H1 (cell line): ENCODE results near the gene ARHGAP23. TPM values are rescaled to one million over a fixed set of nuclear protein-coding genes. Genes with fewer than 3 reads are reported as not detected.

Source experiments
- CTCF ChIA-PET: fragments of 300-600 bp; sonication (Branson Sonifier 250); formaldehyde crosslinking; loops from one replicate; lab custom pipeline; 2021; ENCODE audit not compliant: partially characterized antibody; lab: Charles Lee
- POLR2A ChIA-PET: fragments of 300-600 bp; sonication (Branson Sonifier 250); formaldehyde crosslinking; loops from one replicate; lab custom pipeline; 2021; ENCODE audit warnings: inconsistent platforms; ENCODE audit not compliant: partially characterized antibody; lab: Charles Lee
- DNase-seq, 2 experiments: peaks; one replicate each; pipeline versions ENCODE4 v3.0.0 to v3.0.0-alpha.2; 2010 to 2022; ENCODE audit warnings: low spot score in 2 of 2, low read depth in 1 of 2, mixed read lengths in 1 of 2
- FAIRE-seq: peaks from 2 replicates; lab custom pipeline; 2011; peaks lifted over from hg19 to GRCh38; lab: Jason Lieb, UNC
- H2AFZ ChIP-seq: 2 replicates; pipeline ENCODE4 v1.8.1; 2012; ENCODE audit warnings: low read length, inconsistent platforms
- H2AK5ac ChIP-seq: 2 replicates; pipeline ENCODE4 v1.6.1; 2013; ENCODE audit warnings: low read depth, low read length
- H2BK120ac ChIP-seq: replicated peaks from 2 replicates; pipeline ENCODE3; 2013; ENCODE audit warnings: low read depth, low read length, inconsistent platforms
- H2BK12ac ChIP-seq: 2 replicates; pipeline ENCODE4 v1.6.1; 2013; ENCODE audit warnings: low read depth, low read length
- H2BK15ac ChIP-seq: 2 replicates; pipeline ENCODE4 v1.6.1; 2013; ENCODE audit warnings: low read length
- H2BK20ac ChIP-seq: 2 replicates; pipeline ENCODE4 v1.6.1; 2013; ENCODE audit warnings: low read length
- H2BK5ac ChIP-seq: 2 replicates; pipeline ENCODE4 v1.6.1; 2013; ENCODE audit warnings: low read depth, low read length
- H3K14ac ChIP-seq: 2 replicates; pipeline ENCODE4 v1.6.1; 2013; ENCODE audit warnings: inconsistent platforms; ENCODE audit not compliant: insufficient read length
- H3K18ac ChIP-seq: 2 replicates; pipeline ENCODE4 v1.6.1; 2013; ENCODE audit warnings: low read length; ENCODE audit errors: extremely low read depth
- H3K23ac ChIP-seq: 2 replicates; pipeline ENCODE4 v1.6.1; 2013; ENCODE audit warnings: inconsistent platforms; ENCODE audit not compliant: insufficient read length
- H3K23me2 ChIP-seq: 2 replicates; pipeline ENCODE4 v1.6.1; 2013; ENCODE audit warnings: low read depth, low read length
- H3K27ac ChIP-seq: 2 replicates; pipeline ENCODE4 v1.6.1; 2011; ENCODE audit warnings: low read depth, low read length, inconsistent platforms
- H3K27me3 ChIP-seq, 4 experiments: replicated peaks in 1 of 4; 1 replicate in 1 of 4; 2 replicates in 3 of 4; pipeline versions ENCODE4 v1.6.1 to v1.8.1; 2011 to 2013; ENCODE audit warnings: low read length in 3 of 4, mild to moderate bottlenecking in 3 of 4, inconsistent platforms in 2 of 4, mixed read lengths in 2 of 4, moderate library complexity in 1 of 4; ENCODE audit not compliant: control insufficient read depth in 3 of 4, insufficient read depth in 3 of 4; ENCODE audit errors: extremely low read depth in 1 of 4
- H3K36me3 ChIP-seq, 4 experiments: 2 replicates each; pipeline versions ENCODE4 v1.6.1 to v1.8.1; 2011 to 2013; ENCODE audit warnings: mild to moderate bottlenecking in 4 of 4, low read length in 3 of 4, moderate library complexity in 2 of 4, control low read depth in 1 of 4, inconsistent platforms in 1 of 4; ENCODE audit not compliant: insufficient read depth in 4 of 4, control insufficient read depth in 2 of 4
- H3K4ac ChIP-seq: replicated peaks from 2 replicates; pipeline ENCODE3; 2013; ENCODE audit warnings: low read length, low read depth, mixed read lengths, inconsistent platforms; ENCODE audit not compliant: insufficient read length
- H3K4me1 ChIP-seq, 4 experiments: replicated peaks in 1 of 4; 1 replicate in 1 of 4; 2 replicates in 3 of 4; pipeline versions ENCODE4 v1.6.1 to v1.8.1; 2011 to 2013; ENCODE audit warnings: low read length in 3 of 4, inconsistent platforms in 2 of 4, mixed read lengths in 1 of 4; ENCODE audit not compliant: insufficient read depth in 4 of 4, control insufficient read depth in 3 of 4
- H3K4me2 ChIP-seq, 2 experiments: 2 replicates each; pipeline versions ENCODE4 v1.6.1 to v1.8.1; 2011 to 2013; ENCODE audit warnings: low read depth in 2 of 2, low read length in 2 of 2, control low read depth in 1 of 2, inconsistent platforms in 1 of 2, mild to moderate bottlenecking in 1 of 2; ENCODE audit not compliant: insufficient read depth in 1 of 2
- H3K4me3 ChIP-seq, 4 experiments: fragments of 200-600, 300-600 bp in 1 of 4; sonication (generic), shearing (Covaris generic), sonication (Bioruptor Twin) in 1 of 4; 2 replicates each; pipeline versions ENCODE4 v1.5.1 to v1.8.1; 2011 to 2016; ENCODE audit warnings: low read length in 4 of 4, low read depth in 3 of 4, control low read depth in 2 of 4, inconsistent platforms in 2 of 4, mild to moderate bottlenecking in 2 of 4, mixed read lengths in 1 of 4, moderate library complexity in 1 of 4; ENCODE audit not compliant: insufficient read depth in 2 of 4; ENCODE audit errors: extremely low read depth in 1 of 4
- H3K56ac ChIP-seq: replicated peaks from 2 replicates; pipeline ENCODE3; 2013; ENCODE audit warnings: low read depth, mild to moderate bottlenecking, mixed read lengths, low read length, inconsistent platforms; ENCODE audit not compliant: insufficient read length
- H3K79me1 ChIP-seq: 2 replicates; pipeline ENCODE4 v1.6.1; 2013; ENCODE audit warnings: low read depth, low read length, control low read depth
- H3K79me2 ChIP-seq, 2 experiments: 2 replicates each; pipeline versions ENCODE4 v1.6.1 to v1.8.1; 2012 to 2013; ENCODE audit warnings: low read length in 2 of 2, mild to moderate bottlenecking in 2 of 2, inconsistent platforms in 1 of 2; ENCODE audit not compliant: insufficient read depth in 2 of 2, control insufficient read depth in 1 of 2
- H3K9ac ChIP-seq, 4 experiments: replicated peaks in 1 of 4; 1 replicate in 1 of 4; 2 replicates in 3 of 4; pipeline versions ENCODE4 v1.6.1 to v1.8.1; 2011 to 2013; ENCODE audit warnings: low read depth in 3 of 4, low read length in 3 of 4, control low read depth in 2 of 4, mild to moderate bottlenecking in 2 of 4, moderate library complexity in 2 of 4, inconsistent platforms in 1 of 4; ENCODE audit errors: extremely low read depth in 1 of 4
- H3K9me3 ChIP-seq, 2 experiments: 2 replicates each; pipeline versions ENCODE4 v1.6.1 to v1.8.1; 2012 to 2013; ENCODE audit warnings: mild to moderate bottlenecking in 2 of 2, moderate library complexity in 2 of 2, control low read depth in 1 of 2, inconsistent platforms in 1 of 2, low read depth in 1 of 2, low read length in 1 of 2, mixed read lengths in 1 of 2; ENCODE audit not compliant: insufficient read depth in 2 of 2
- H4K20me1 ChIP-seq, 2 experiments: replicated peaks in 1 of 2; 2 replicates each; pipeline versions ENCODE3 to v1.8.1; 2011 to 2013; ENCODE audit warnings: inconsistent platforms in 2 of 2, low read length in 2 of 2, mild to moderate bottlenecking in 1 of 2; ENCODE audit not compliant: insufficient read depth in 2 of 2, control insufficient read depth in 1 of 2
- H4K5ac ChIP-seq: 2 replicates; pipeline ENCODE4 v1.6.1; 2013; ENCODE audit warnings: low read length, low read depth, mixed read lengths, inconsistent platforms; ENCODE audit not compliant: insufficient read length
- H4K8ac ChIP-seq: 2 replicates; pipeline ENCODE4 v1.8.0; 2013; ENCODE audit warnings: mild to moderate bottlenecking, moderate library complexity, low read length, inconsistent platforms; ENCODE audit not compliant: insufficient read depth; ENCODE audit errors: extremely low read depth
- H4K91ac ChIP-seq: replicated peaks from 2 replicates; pipeline ENCODE3; 2013; ENCODE audit warnings: low read length, mixed read lengths, inconsistent platforms; ENCODE audit not compliant: insufficient read length
- BACH1 ChIP-seq: IDR thresholded peaks from 2 replicates; pipeline ENCODE4 v1.6.1; 2012; ENCODE audit warnings: low read length, improper control_type of control experiment
- BCL11A ChIP-seq, 2 experiments: IDR thresholded peaks; one replicate each; pipeline ENCODE4 v1.6.1; 2011; ENCODE audit warnings: low read depth in 2 of 2, low read length in 2 of 2, mild to moderate bottlenecking in 2 of 2
- CBX8 ChIP-seq: fragments of 300-800, 300-1000 bp; sonication (generic); IDR thresholded peaks from 2 replicates; pipeline ENCODE4 v1.7.1; 2016; ENCODE audit warnings: low read depth, low read length, borderline replicate concordance
- CEBPB ChIP-seq: IDR thresholded peaks from 2 replicates; pipeline ENCODE4 v1.6.1; 2012; ENCODE audit warnings: low read depth, low read length
- JUN ChIP-seq: IDR thresholded peaks from 2 replicates; pipeline ENCODE4 v1.6.1; 2011; ENCODE audit warnings: low read depth, mild to moderate bottlenecking, improper control_type of control experiment, low read length
- JUND ChIP-seq: IDR thresholded peaks from 2 replicates; pipeline ENCODE4 v1.6.1; 2011; ENCODE audit warnings: mild to moderate bottlenecking, improper control_type of control experiment, low read length
- NRF1 ChIP-seq: IDR thresholded peaks from 2 replicates; pipeline ENCODE4 v1.6.1; 2011; ENCODE audit warnings: mild to moderate bottlenecking, low read depth, low read length, improper control_type of control experiment
- POLR2A ChIP-seq, 2 experiments: IDR thresholded peaks; 1 replicate in 1 of 2; 2 replicates in 1 of 2; pipeline ENCODE4 v1.6.1; 2011; ENCODE audit warnings: low read depth in 2 of 2, low read length in 2 of 2, mild to moderate bottlenecking in 2 of 2; ENCODE audit errors: control extremely low read depth in 1 of 2
- RNF2 ChIP-seq: fragments of 200-900, 300-1000 bp; sonication (generic); IDR thresholded peaks from 2 replicates; pipeline ENCODE4 v1.7.1; 2016; ENCODE audit warnings: borderline replicate concordance, low read depth, mild to moderate bottlenecking, antibody characterized with exemption, low read length; ENCODE audit not compliant: poor library complexity, severe bottlenecking; ENCODE audit errors: missing control alignments
- RXRA ChIP-seq: IDR thresholded peaks from 2 replicates; pipeline ENCODE4 v1.6.1; 2011; ENCODE audit warnings: low read depth, mild to moderate bottlenecking, low read length, moderate library complexity; ENCODE audit not compliant: insufficient read depth
- TEAD4 ChIP-seq: IDR thresholded peaks from 2 replicates; pipeline ENCODE4 v1.6.1; 2012; ENCODE audit warnings: low read depth, low read length, inconsistent platforms, mixed read lengths
- USF2 ChIP-seq: IDR thresholded peaks from 2 replicates; pipeline ENCODE4 v1.6.1; 2011; ENCODE audit warnings: low read length, improper control_type of control experiment
- WGBS, 2 experiments: shearing (Covaris generic) in 1 of 2; methylation state at CpG; one replicate each; pipeline versions ENCODE4 v1.1.6 to v1.1.7; 2013 to 2015; ENCODE audit warnings: low lambda C conversion rate in 2 of 2, mixed read lengths in 2 of 2, inconsistent platforms in 1 of 2, low coverage in 1 of 2, missing lambda C conversion rate in 1 of 2; ENCODE audit not compliant: insufficient replicate concordance in 2 of 2, insufficient coverage in 1 of 2, insufficient read length in 1 of 2; ENCODE audit errors: extremely low coverage in 1 of 2, missing lambda C conversion rate in 1 of 2; 5-methylcytosine and 5-hydroxymethylcytosine counted together
- polyA plus RNA-seq, 7 experiments: library from polyadenylated mRNA; depleted of rRNA in 3 of 7; stranded (reverse) in 5 of 7; unstranded in 2 of 7; fragments of >200 nt in 5 of 7; fragments of 200-250 nt in 2 of 7; gene quantifications; 1 replicate in 5 of 7; 2 replicates in 1 of 7; 4 replicates in 1 of 7; pipeline versions ENCODE4 v1.2.1 to v1.2.3, GENCODE V29; 2011 to 2013; ENCODE audit warnings: missing spikeins in 2 of 7, mixed read lengths in 2 of 7
- total RNA-seq: library from RNA; stranded (reverse); fragmentation: NEBNext Ultra II Directional; extraction: Animal tissue kit (Norgen Biotek cat#: 25700); gene quantifications from 2 replicates; pipeline ENCODE4 v1.2.1, GENCODE V29; 2021

Gene ARHGAP23
- total and polyA plus RNA-seq, 2 of the 8 experiments (the other 6 are each of a cell fraction or from before 2014, with no cell fraction given): 16.3 to 107 TPM

GRCh38 chr17:38447502-38448085, 19.3 kb downstream of the ARHGAP23 start:
- no peak overlapping the region for H4K5ac ChIP-seq
- H2BK5ac ChIP-seq: 0 out of 2 replicates have a peak overlapping the region, but pooled peaks have one; percentile 6
- no peak overlapping the region for H3K4me3 ChIP-seq
- no peak overlapping the region for H3K27ac ChIP-seq
- ChIA-PET CTCF (interaction anchor here (0.7 to 10.5 kb wide), 7 partner anchors 12 to 44 kb away, joined by 3 to 167 read pairs (median 3); partner anchors contain the start of gene ARHGAP23), POLR2A (interaction anchor here (0.6 to 6.9 kb wide), 4 partner anchors 9 to 62 kb away, joined by 3 to 107 read pairs (median 4); partner anchors contain the start of gene ARHGAP23)
- H2BK12ac ChIP-seq: peak overlapping the region; percentile 11; the same call in 1 of the 2 replicates
- H3K56ac ChIP-seq: no peak overlapping the region
- no peak for FAIRE-seq
- no peak overlapping the region for H4K8ac ChIP-seq
- no peak overlapping the region; the same call in 1 of the 2 replicates for H2BK15ac ChIP-seq
- H3K36me3 ChIP-seq: no peaks in the 10 kb centered on the region; a peak in 2 of 8 replicates
- peak overlapping the region; percentile 40; the same call in 1 of the 2 replicates for H2BK20ac ChIP-seq
- H3K9ac ChIP-seq: no peak overlapping the region
- 100% methylated on average over 2 of the region's 2 CpGs; no CpG with 5 or more reads in 1 of the 2 experiments for WGBS, 2 experiments
- peak overlapping the region; percentile 17 for H3K4ac ChIP-seq
- H2AFZ ChIP-seq: no peak overlapping the region
- H3K79me1 ChIP-seq: peaks cover 7% of the 10 kb centered on the region
- peak overlapping the region; percentile 33; the same call in 1 of the 2 replicates for H3K18ac ChIP-seq
- no peaks in the 10 kb centered on the region for H3K27me3 ChIP-seq
- no peak for DNase-seq
- H2AK5ac ChIP-seq: no peak overlapping the region; the same call in 1 of the 2 replicates
- H3K23me2 ChIP-seq: peaks cover 5% of the 10 kb centered on the region
- peak overlapping the region; percentile 16 for H4K91ac ChIP-seq
- no peaks in the 10 kb centered on the region for H3K9me3 ChIP-seq
- H3K4me1 ChIP-seq: peaks cover 16 to 49% (median 39%) of the 10 kb centered on the region in 4 experiments
- peaks cover 0 to 60% of the 10 kb centered on the region in 2 experiments; a peak in 2 of 4 replicates for H3K79me2 ChIP-seq
- H3K14ac ChIP-seq: no peak overlapping the region
- no peak overlapping the region for H3K23ac ChIP-seq
- no peak overlapping the region for H3K4me2 ChIP-seq
- no peak overlapping the region for H2BK120ac ChIP-seq
- no peaks in the 10 kb centered on the region for H4K20me1 ChIP-seq
- TF ChIP-seq TEAD4: no peak
- TF ChIP-seq JUN: no peak
- no peak for TF ChIP-seq CEBPB
- no peak for TF ChIP-seq CBX8
- TF ChIP-seq RXRA: no peak
- TF ChIP-seq BACH1: no peak
- TF ChIP-seq RNF2: no peak
- TF ChIP-seq NRF1: no peak
- no peak for TF ChIP-seq USF2
- TF ChIP-seq BCL11A (IDR thresholded peaks at IDR 0.05; ENCODE audit: low read depth in 2 of 2, low read length in 2 of 2): no peak
- TF ChIP-seq JUND: no peak
- TF ChIP-seq POLR2A (IDR thresholded peaks at IDR 0.05; ENCODE audit: control extremely low read depth in 1 of 2, low read depth in 2 of 2, low read length in 2 of 2): no peak
